ENCODE data around the gene SOS1.

SOS1 gene

GRCh38 chr2:39000552-39000951 lies 120.3 kb downstream of the SOS1 start:
- Histone ChIP-seq H3K4me1 (ENCODE audit: insufficient read depth, insufficient read length) (no peaks in the 10 kb centered on the region), H3K27me3 (ENCODE audit: insufficient read depth, insufficient read length) (no peaks in the 10 kb centered on the region), H3K9me3 (ENCODE audit: insufficient read depth, low read length) (no peaks in the 10 kb centered on the region), H3K4me3 (ENCODE audit: insufficient read length, low read depth) (no peak overlapping the region), H3K9ac (ENCODE audit: insufficient read length, low read depth) (no peak overlapping the region), H3K36me3 (ENCODE audit: insufficient read depth, insufficient read length, low read length) (peaks cover 9% of the 10 kb centered on the region)
- DNase-seq (ENCODE audit: low read depth, low spot score) = no peak
- no peak for TF ChIP-seq ZNF274 (IDR thresholded peaks at IDR 0.05; ENCODE audit: low read depth, low read length)
- no peak for TF ChIP-seq YY1 (IDR thresholded peaks at IDR 0.05; ENCODE audit: insufficient read depth, insufficient read length)
- TF ChIP-seq SUZ12 (IDR thresholded peaks at IDR 0.05; ENCODE audit: extremely low read depth, insufficient read depth, insufficient read length) = no peak

GRCh38 chr2:38997781-38998180 lies 123.1 kb downstream of the SOS1 start:
- no peak overlapping the region for H3K4me3 ChIP-seq (ENCODE audit: insufficient read length, low read depth)
- no peak for DNase-seq (ENCODE audit: low read depth, low spot score)
- H3K9ac ChIP-seq (ENCODE audit: insufficient read length, low read depth) = no peak overlapping the region
- no peak for TF ChIP-seq SUZ12 (IDR thresholded peaks at IDR 0.05; ENCODE audit: extremely low read depth, insufficient read depth, insufficient read length)
- TF ChIP-seq YY1 (IDR thresholded peaks at IDR 0.05; ENCODE audit: insufficient read depth, insufficient read length) = no peak
- no peak for TF ChIP-seq ZNF274 (IDR thresholded peaks at IDR 0.05; ENCODE audit: low read depth, low read length)
- H3K9me3 ChIP-seq (ENCODE audit: insufficient read depth, low read length) = no peaks in the 10 kb centered on the region
- peaks cover 23% of the 10 kb centered on the region for H3K36me3 ChIP-seq (ENCODE audit: insufficient read depth, insufficient read length, low read length)
- no peaks in the 10 kb centered on the region for H3K4me1 ChIP-seq (ENCODE audit: insufficient read depth, insufficient read length)
- no peaks in the 10 kb centered on the region for H3K27me3 ChIP-seq (ENCODE audit: insufficient read depth, insufficient read length)

GRCh38 chr2:38991899-38992298 lies 129.0 kb downstream of the SOS1 start:
- H3K4me3 ChIP-seq (ENCODE audit: insufficient read length, low read depth) = no peak overlapping the region
- H3K9ac ChIP-seq (ENCODE audit: insufficient read length, low read depth) = no peak overlapping the region
- DNase-seq (ENCODE audit: low read depth, low spot score) = no peak
- no peaks in the 10 kb centered on the region for H3K27me3 ChIP-seq (ENCODE audit: insufficient read depth, insufficient read length)
- H3K9me3 ChIP-seq (ENCODE audit: insufficient read depth, low read length) = no peaks in the 10 kb centered on the region
- peaks cover 22% of the 10 kb centered on the region for H3K36me3 ChIP-seq (ENCODE audit: insufficient read depth, insufficient read length, low read length)
- TF ChIP-seq SUZ12 (IDR thresholded peaks at IDR 0.05; ENCODE audit: extremely low read depth, insufficient read depth, insufficient read length) (no peak), YY1 (IDR thresholded peaks at IDR 0.05; ENCODE audit: insufficient read depth, insufficient read length) (no peak), ZNF274 (IDR thresholded peaks at IDR 0.05; ENCODE audit: low read depth, low read length) (no peak)
- H3K4me1 ChIP-seq (ENCODE audit: insufficient read depth, insufficient read length) = no peaks in the 10 kb centered on the region

GRCh38 chr2:38988716-38989115 lies 132.1 kb downstream of the SOS1 start:
- peaks cover 10% of the 10 kb centered on the region for H3K36me3 ChIP-seq (ENCODE audit: insufficient read depth, insufficient read length, low read length)
- H3K9ac ChIP-seq (ENCODE audit: insufficient read length, low read depth) = no peak overlapping the region
- no peak for DNase-seq (ENCODE audit: low read depth, low spot score)
- no peaks in the 10 kb centered on the region for H3K27me3 ChIP-seq (ENCODE audit: insufficient read depth, insufficient read length)
- no peaks in the 10 kb centered on the region for H3K9me3 ChIP-seq (ENCODE audit: insufficient read depth, low read length)
- no peaks in the 10 kb centered on the region for H3K4me1 ChIP-seq (ENCODE audit: insufficient read depth, insufficient read length)
- H3K4me3 ChIP-seq (ENCODE audit: insufficient read length, low read depth) = no peak overlapping the region
- TF ChIP-seq ZNF274 (IDR thresholded peaks at IDR 0.05; ENCODE audit: low read depth, low read length) = no peak
- TF ChIP-seq SUZ12 (IDR thresholded peaks at IDR 0.05; ENCODE audit: extremely low read depth, insufficient read depth, insufficient read length) = no peak
- TF ChIP-seq YY1 (IDR thresholded peaks at IDR 0.05; ENCODE audit: insufficient read depth, insufficient read length) = no peak

- Histone ChIP-seq H3K27me3 (ENCODE audit: insufficient read depth, insufficient read length) (no peaks in the 10 kb centered on the region), H3K36me3 (ENCODE audit: insufficient read depth, insufficient read length, low read length) (peaks cover 7% of the 10 kb centered on the region), H3K9me3 (ENCODE audit: insufficient read depth, low read length) (no peaks in the 10 kb centered on the region), H3K9ac (ENCODE audit: insufficient read length, low read depth) (no peak overlapping the region), H3K4me1 (ENCODE audit: insufficient read depth, insufficient read length) (no peaks in the 10 kb centered on the region), H3K4me3 (ENCODE audit: insufficient read length, low read depth) (no peak overlapping the region)
- no peak for TF ChIP-seq ZNF274 (IDR thresholded peaks at IDR 0.05; ENCODE audit: low read depth, low read length)
- no peak for TF ChIP-seq YY1 (IDR thresholded peaks at IDR 0.05; ENCODE audit: insufficient read depth, insufficient read length)
- TF ChIP-seq SUZ12 (IDR thresholded peaks at IDR 0.05; ENCODE audit: extremely low read depth, insufficient read depth, insufficient read length) = no peak
- no peak for DNase-seq (ENCODE audit: low read depth, low spot score)
Measured at GRCh38 chr2:38982498-38982897, 138.4 kb downstream of the SOS1 start.

GRCh38 chr2:38981670-38982357 lies 139.0 kb downstream of the SOS1 start:
- Histone ChIP-seq H3K27me3 (ENCODE audit: insufficient read depth, insufficient read length) (no peaks in the 10 kb centered on the region), H3K4me1 (ENCODE audit: insufficient read depth, insufficient read length) (no peaks in the 10 kb centered on the region), H3K9ac (ENCODE audit: insufficient read length, low read depth) (no peak overlapping the region), H3K36me3 (ENCODE audit: insufficient read depth, insufficient read length, low read length) (peaks cover 7% of the 10 kb centered on the region), H3K4me3 (ENCODE audit: insufficient read length, low read depth) (no peak overlapping the region), H3K9me3 (ENCODE audit: insufficient read depth, low read length) (no peaks in the 10 kb centered on the region)
- TF ChIP-seq SUZ12 (IDR thresholded peaks at IDR 0.05; ENCODE audit: extremely low read depth, insufficient read depth, insufficient read length) = no peak
- no peak for TF ChIP-seq YY1 (IDR thresholded peaks at IDR 0.05; ENCODE audit: insufficient read depth, insufficient read length)
- TF ChIP-seq ZNF274 (IDR thresholded peaks at IDR 0.05; ENCODE audit: low read depth, low read length) = no peak
- no peak for DNase-seq (ENCODE audit: low read depth, low spot score)

DNA sequence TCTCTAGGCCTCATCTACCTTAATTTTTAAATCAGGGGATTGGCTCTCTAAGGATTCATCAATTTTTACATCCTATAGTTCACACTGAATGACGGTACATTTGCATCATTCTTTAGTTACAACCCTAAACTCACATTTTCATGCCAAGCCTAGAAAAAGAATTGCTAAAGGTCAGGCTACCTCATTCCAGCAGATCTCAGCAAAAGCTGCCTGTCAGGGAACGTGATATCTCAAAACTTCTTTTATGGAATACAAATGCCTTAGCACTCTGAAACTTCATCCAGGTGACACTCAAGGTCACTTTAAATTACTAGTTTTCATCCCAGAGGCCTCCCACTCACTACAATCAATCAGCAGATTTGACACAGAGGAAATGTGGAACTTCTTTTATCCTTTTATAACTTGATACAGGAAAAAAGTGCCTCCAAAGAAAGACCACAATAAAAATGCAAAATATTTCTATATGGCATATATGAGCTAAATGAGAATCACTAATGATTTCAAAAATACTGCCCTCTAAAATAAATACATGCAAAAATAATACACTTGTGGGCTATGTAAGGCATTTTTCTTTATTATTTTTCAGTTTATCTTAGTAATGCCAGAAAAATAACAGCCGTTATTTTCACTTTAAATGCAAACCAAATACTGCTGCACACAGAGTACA lies 139.7 kb downstream of the SOS1 start:
- no peak overlapping the region for H3K4me3 ChIP-seq (ENCODE audit: insufficient read length, low read depth)
- H3K4me1 ChIP-seq (ENCODE audit: insufficient read depth, insufficient read length) = no peaks in the 10 kb centered on the region
- peaks cover 7% of the 10 kb centered on the region for H3K36me3 ChIP-seq (ENCODE audit: insufficient read depth, insufficient read length, low read length)
- no peak overlapping the region for H3K9ac ChIP-seq (ENCODE audit: insufficient read length, low read depth)
- DNase-seq (ENCODE audit: low read depth, low spot score) = no peak
- no peak for TF ChIP-seq YY1 (IDR thresholded peaks at IDR 0.05; ENCODE audit: insufficient read depth, insufficient read length)
- TF ChIP-seq SUZ12 (IDR thresholded peaks at IDR 0.05; ENCODE audit: extremely low read depth, insufficient read depth, insufficient read length) = no peak
- no peaks in the 10 kb centered on the region for H3K27me3 ChIP-seq (ENCODE audit: insufficient read depth, insufficient read length)
- H3K9me3 ChIP-seq (ENCODE audit: insufficient read depth, low read length) = no peaks in the 10 kb centered on the region
